SK-N-SH (cell line): ENCODE results near the gene EFEMP2.

Experiments
- EP300 ChIP-seq, 2 experiments: IDR thresholded peaks; 2 replicates each; pipeline versions ENCODE4 v1.4.0 to v1.6.1; 2012; ENCODE audit warnings: borderline replicate concordance in 1 of 2, low read depth in 1 of 2, low read length in 1 of 2
- FOXM1 ChIP-seq: IDR thresholded peaks from 2 replicates; pipeline ENCODE4 v1.4.0; 2012; ENCODE audit warnings: low read depth, mild to moderate bottlenecking
- POLR2AphosphoS5 ChIP-seq: IDR thresholded peaks from 2 replicates; pipeline ENCODE4 v1.6.1; 2012; ENCODE audit warnings: low read depth, low read length
- RAD21 ChIP-seq: IDR thresholded peaks from 2 replicates; pipeline ENCODE4 v1.6.1; 2012; ENCODE audit warnings: mild to moderate bottlenecking, low read length
- SIN3A ChIP-seq: IDR thresholded peaks from 2 replicates; pipeline ENCODE4 v1.6.1; 2012; ENCODE audit warnings: low read depth, mild to moderate bottlenecking, low read length, moderate library complexity, borderline replicate concordance
- TF ChIP-seq, protein P1 (sequence below): fragments of 200-600 bp; sonication (generic); IDR thresholded peaks from 2 replicates; pipeline ENCODE4 v1.6.1; 2017; ENCODE audit warnings: antibody characterized with exemption, mild to moderate bottlenecking, moderate library complexity
- TF ChIP-seq, protein P2 (sequence below): fragments of 150-350 bp; IDR thresholded peaks from 2 replicates; pipeline ENCODE4 v1.6.1; 2016; ENCODE audit warnings: mild to moderate bottlenecking, low read depth, low read length
- TF ChIP-seq, protein P3 (sequence below): IDR thresholded peaks from 2 replicates; pipeline ENCODE4 v1.4.0; 2012; ENCODE audit warnings: low read depth

DNA sequence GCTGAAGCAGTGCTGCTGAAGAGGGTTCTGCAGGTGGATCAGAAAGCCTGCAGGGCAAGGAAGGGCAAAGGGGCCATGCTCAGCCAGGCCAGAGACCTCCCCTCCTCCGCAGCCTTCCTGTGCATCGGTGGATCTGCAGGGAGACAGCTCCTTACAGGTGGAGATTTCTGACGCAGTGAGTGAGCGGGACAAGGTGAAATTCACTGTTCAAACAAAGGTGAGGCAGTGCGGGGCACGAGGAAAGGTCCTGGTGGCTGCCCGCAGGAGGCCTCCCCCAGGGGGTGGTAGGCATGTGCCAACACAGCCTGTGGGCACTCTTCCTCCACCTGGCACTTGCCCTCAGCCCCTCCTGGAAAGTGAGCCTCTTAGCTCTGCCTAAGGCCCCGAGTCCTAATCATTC lies 23.2 kb downstream of the EFEMP2 start:
- TF ChIP-seq, protein P1, sequence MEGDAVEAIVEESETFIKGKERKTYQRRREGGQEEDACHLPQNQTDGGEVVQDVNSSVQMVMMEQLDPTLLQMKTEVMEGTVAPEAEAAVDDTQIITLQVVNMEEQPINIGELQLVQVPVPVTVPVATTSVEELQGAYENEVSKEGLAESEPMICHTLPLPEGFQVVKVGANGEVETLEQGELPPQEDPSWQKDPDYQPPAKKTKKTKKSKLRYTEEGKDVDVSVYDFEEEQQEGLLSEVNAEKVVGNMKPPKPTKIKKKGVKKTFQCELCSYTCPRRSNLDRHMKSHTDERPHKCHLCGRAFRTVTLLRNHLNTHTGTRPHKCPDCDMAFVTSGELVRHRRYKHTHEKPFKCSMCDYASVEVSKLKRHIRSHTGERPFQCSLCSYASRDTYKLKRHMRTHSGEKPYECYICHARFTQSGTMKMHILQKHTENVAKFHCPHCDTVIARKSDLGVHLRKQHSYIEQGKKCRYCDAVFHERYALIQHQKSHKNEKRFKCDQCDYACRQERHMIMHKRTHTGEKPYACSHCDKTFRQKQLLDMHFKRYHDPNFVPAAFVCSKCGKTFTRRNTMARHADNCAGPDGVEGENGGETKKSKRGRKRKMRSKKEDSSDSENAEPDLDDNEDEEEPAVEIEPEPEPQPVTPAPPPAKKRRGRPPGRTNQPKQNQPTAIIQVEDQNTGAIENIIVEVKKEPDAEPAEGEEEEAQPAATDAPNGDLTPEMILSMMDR = no peak
- TF ChIP-seq FOXM1 (no peak), RAD21 (no peak), SIN3A (no peak), POLR2AphosphoS5 (no peak), EP300 (IDR thresholded peaks at IDR 0.05; ENCODE audit: borderline replicate concordance in 1 of 2, low read depth in 1 of 2, low read length in 1 of 2) (no peak)
- TF ChIP-seq, protein P2, sequence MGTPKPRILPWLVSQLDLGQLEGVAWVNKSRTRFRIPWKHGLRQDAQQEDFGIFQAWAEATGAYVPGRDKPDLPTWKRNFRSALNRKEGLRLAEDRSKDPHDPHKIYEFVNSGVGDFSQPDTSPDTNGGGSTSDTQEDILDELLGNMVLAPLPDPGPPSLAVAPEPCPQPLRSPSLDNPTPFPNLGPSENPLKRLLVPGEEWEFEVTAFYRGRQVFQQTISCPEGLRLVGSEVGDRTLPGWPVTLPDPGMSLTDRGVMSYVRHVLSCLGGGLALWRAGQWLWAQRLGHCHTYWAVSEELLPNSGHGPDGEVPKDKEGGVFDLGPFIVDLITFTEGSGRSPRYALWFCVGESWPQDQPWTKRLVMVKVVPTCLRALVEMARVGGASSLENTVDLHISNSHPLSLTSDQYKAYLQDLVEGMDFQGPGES = no peak
- TF ChIP-seq, protein P3, sequence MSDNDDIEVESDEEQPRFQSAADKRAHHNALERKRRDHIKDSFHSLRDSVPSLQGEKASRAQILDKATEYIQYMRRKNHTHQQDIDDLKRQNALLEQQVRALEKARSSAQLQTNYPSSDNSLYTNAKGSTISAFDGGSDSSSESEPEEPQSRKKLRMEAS = no peak
